ENCODE results near the gene CHDH.

The CHDH gene

DNA sequence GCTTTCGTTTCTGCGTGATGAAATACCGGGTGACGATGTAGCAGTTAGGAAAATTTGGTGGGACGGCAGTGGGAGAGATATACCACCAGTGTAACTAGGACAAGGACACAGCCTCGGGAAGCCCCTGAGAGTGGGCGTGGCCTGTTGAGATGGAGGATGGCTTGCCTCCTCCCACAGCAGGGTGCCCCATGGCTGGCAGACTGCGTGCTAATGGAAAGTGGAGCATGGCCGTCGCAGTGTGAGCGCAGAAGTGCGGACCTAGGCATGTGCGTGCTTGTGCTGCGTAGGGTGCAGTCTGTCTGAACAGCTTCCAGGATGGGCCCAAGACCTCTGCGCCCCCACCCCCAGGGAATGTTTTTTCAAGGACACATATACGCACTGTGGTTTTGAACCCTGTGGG, 56.8 kb downstream of the CHDH start:
- no peak for DNase-seq (ENCODE audit: low read depth)

- no peak for DNase-seq (ENCODE audit: low read depth)
These were observed 58.2 kb downstream of the CHDH start for GRCh38 chr3:53788038-53788437.

DNA sequence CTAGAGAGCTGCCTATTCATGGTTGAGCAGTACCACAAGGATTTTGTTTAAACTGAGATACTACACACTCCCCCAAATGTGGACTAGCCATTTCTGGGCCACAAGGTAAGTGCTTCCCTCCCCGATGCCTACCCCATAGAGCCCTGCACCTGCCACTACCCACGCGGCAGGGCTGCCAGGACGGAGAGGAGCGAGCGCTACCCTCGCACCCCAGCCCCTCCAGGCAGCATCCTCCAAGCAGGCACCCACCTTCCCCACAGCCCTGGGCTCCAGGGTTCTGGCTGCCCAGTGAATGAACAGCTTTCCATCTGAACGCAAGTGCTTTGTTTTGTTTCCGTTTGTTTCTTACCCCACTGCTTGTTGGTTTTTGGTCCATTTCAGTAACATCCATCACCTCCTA, 59.2 kb downstream of the CHDH start:
- DNase-seq (ENCODE audit: low read depth), result no peak

DNA sequence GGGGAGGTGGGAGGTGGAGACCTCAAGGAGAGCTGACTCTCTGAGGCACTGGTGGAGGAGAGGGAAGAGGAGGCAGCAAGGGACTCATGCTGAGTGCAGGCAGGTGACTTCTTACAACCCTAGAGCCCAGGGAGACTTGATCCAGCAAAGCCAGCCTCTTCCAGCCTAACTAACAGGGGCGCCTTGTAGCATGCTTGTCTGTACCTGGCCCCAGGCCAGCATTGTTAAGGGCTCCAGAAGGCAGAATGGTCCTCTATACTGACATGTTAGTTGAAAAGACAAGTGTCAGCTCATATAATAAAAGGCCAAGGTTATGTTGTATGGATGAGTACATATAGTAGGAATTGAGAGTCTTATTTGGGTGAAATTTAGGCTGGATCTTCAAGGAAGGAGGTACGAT, 65.4 kb downstream of the CHDH start:
- no peak for DNase-seq (ENCODE audit: low read depth)

- DNase-seq (ENCODE audit: low read depth), result no peak
These were observed 66.0 kb downstream of the CHDH start for GRCh38 chr3:53780171-53780570.

- no peak for DNase-seq (ENCODE audit: low read depth)
These were observed 68.1 kb downstream of the CHDH start for GRCh38 chr3:53778153-53778552.

- DNase-seq (ENCODE audit: low read depth), result no peak
These were observed 68.8 kb downstream of the CHDH start for GRCh38 chr3:53777468-53777867.

DNA sequence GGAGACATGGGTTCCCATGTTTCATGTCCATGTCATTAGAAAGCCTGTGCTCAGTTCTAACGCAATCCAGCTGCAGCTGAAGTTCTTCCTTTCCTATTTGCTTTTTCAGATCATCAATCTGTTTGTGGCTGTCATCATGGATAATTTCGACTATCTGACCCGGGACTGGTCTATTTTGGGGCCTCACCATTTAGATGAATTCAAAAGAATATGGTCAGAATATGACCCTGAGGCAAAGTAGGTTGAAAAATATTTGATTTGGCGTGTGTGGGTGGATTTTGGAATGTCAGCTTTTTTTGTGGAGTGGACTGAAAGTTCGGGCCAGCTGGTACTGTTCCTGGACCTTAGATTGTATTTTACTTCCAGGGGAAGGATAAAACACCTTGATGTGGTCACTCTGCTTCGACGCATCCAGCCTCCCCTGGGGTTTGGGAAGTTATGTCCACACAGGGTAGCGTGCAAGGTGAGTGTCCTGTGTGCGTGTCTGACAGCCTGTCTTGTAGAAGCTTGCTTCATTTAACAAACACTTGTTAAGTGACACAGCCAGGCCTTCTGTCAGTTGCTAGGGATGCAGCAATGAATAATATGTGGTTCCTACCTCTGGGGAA, 69.6 kb downstream of the CHDH start:
- DNase-seq (ENCODE audit: low read depth), result no peak

DNA sequence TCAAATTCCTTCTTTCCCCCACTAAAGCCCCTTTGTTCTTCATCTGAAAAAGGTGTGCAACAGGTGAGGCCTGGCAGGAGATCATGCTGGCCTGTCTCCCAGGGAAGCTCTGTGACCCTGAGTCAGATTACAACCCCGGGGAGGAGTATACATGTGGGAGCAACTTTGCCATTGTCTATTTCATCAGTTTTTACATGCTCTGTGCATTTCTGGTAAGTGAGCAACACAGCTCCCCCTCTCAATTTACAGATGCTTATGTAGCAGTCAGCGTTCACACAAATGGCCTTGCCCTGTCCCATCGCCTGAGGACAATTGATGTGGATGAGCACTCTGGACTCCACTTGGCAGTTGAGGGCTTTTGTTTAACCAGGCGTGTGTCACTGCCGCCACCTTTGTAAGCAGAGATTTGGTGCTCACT, 70.4 kb downstream of the CHDH start:
- DNase-seq (ENCODE audit: low read depth), result no peak

DNA sequence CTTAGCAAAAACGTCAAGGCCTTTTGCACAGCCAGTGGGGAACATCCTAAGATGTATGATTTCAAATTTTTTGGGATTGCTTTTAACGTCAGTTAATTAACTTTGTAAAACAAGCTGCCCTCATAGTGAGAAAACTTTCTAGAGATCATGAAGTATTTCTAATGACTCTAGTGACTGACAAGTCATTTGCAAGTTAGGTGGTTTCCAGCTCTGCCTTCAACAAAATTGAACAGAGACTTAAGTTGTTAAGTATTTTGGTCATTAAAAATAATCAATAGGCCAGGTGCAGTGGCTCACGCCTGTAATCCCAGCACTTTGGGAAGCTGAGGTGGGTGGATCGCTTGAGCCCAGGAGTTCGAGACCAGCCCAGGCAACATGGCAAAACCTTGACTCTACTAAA, 71.2 kb downstream of the CHDH start:
- DNase-seq (ENCODE audit: low read depth), result no peak

DNA sequence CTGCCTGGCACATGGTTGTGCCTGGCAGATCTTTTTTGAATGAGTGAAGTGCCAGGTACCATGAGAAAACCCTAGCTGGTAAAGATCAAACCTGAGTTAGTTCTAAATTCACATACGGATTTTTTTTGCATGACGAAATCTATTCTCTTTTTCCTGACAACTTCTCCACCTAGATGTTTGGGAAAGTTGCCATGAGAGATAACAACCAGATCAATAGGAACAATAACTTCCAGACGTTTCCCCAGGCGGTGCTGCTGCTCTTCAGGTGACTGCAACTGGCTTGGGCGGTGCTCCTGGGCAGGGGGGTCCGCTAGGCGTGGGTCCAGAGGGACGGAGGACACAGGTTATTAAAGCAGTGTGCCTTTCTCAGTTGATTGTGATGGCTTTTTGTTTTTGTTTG, 71.8 kb downstream of the CHDH start:
- DNase-seq (ENCODE audit: low read depth), result no peak

DNA sequence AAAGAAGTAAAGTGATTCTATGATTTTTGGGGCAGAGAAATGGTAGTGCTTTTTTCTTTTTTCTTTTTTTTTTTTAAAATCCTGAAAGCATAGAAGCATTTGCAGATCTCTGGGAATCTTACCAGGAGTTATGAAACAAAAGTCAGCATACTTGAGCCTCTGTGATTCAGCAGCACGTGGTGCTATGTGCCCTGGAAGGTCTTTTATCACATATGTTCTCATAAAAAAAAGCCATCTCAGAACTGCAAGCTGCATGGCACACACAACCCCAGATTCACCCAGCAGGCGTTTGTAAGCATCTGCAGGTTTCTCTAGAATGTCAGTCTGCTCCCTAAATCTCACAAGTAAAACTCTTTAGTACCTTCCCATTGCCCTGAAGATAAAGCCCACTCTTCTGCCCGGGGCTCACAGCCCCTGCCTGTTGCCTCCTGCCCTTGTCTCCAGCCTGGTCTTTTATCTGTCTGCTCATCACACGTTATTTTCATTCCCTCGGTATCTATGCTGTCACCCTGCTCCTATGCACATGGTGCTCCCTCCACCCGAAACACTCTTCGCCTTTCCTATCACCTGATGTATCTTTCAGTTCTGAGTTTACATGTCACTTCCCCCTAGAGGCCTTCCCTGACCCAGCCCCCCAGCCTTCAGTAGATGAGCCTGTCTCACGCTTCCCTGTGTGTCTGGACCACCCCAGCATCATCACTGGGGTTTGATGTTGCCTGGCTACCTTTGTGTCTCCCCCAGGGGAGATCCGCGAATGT, 72.4 kb downstream of the CHDH start:
- no peak for DNase-seq (ENCODE audit: low read depth)

- no peak for DNase-seq (ENCODE audit: low read depth)
These were observed 73.2 kb downstream of the CHDH start for GRCh38 chr3:53773021-53773436.

- DNase-seq (ENCODE audit: low read depth), result no peak
These were observed 73.7 kb downstream of the CHDH start for GRCh38 chr3:53772562-53772961.

- DNase-seq (ENCODE audit: low read depth), result no peak
These were observed 77.5 kb downstream of the CHDH start for GRCh38 chr3:53768478-53769459.

DNA sequence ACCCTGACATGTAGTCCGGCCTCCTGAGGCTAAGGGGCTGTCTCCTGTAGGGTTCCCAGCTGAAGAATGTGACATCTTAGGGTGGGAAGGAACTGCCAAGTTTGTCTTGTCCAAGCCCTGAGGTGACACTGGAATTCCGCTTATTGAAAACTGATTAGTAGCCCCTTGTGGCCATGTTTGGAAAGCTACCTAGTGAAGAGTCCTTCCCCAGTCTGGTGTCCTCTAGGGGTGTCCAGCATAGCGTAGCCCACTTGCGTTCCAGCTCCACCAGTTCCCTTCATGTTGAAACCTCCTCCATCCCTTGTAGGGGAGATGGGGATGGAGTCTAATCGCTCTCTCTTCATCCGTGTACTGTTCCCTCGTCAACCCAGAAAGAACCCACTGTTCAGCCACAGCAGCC, 79.5 kb downstream of the CHDH start:
- DNase-seq (ENCODE audit: low read depth), result no peak

GRCh38 chr3:53765753-53766152, 80.5 kb downstream of the CHDH start:
- no peak for DNase-seq (ENCODE audit: low read depth)

- DNase-seq (ENCODE audit: low read depth), result no peak
These were observed 82.0 kb downstream of the CHDH start for GRCh38 chr3:53764026-53764775.

GRCh38 chr3:53763353-53763752, 82.9 kb downstream of the CHDH start:
- DNase-seq (ENCODE audit: low read depth), result no peak
